GM18507 (cell line): ENCODE measurements around the gene DZIP1.
A peak's percentile ranks its signal among the peaks of the same experiment; 100 is the strongest.

Experiments used
- DNase-seq: peaks from one replicate; pipeline ENCODE4 v3.0.0; 2011; ENCODE audit warnings: low read depth; ENCODE audit not compliant: insufficient read length; ENCODE audit errors: extremely low spot score
- FAIRE-seq: peaks from 2 replicates; lab custom pipeline; 2011; peaks lifted over from hg19 to GRCh38; lab: Jason Lieb, UNC

The DZIP1 gene

GRCh38 chr13:95557013-95557412 lies 87.5 kb downstream of the DZIP1 start:
- no peak for FAIRE-seq
- DNase-seq: no peak

DNA sequence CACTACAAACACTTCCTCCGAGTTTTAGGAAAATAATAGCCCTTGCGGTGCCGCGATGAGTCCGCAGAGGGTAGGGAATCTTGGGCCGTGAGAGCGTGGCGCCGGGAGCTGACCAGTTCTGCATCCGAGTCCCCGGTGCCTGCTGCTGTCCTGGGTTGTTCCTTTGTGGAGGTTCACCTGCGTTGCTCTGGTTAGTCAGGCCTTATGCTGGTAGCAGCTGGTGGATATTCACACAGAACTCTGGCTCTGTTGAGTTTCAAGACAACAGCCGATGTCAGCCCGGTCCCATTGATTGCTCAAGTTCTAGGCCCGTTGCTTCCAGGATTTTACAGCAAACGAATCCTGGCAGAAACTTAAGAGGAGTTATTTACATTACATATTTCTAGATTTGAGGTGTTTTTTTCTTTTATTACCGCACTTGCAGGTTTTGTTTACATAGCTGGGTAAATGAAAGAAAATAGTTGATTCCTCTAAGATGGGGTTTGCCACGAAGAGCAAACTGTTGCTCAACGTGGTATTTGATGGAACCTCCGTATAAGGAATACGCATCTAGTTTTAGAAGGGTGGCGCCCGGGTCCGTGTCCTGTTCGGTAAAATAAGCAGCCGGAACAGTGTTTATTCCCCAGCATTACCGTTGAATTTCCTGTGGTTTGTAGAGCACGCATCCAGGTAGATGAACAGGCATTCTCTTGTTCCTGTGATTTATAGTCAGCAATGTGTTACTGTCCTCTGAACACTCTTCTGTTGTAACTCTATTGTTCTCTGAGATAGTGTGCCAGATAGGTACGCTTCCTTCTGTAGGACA lies 90.7 kb downstream of the DZIP1 start:
- DNase-seq (no peak), FAIRE-seq (peak; percentile 29)

- FAIRE-seq (no peak), DNase-seq (no peak)
These were observed 91.7 kb downstream of the DZIP1 start, which contains the start of gene CLDN10 for GRCh38 chr13:95552539-95553441. TSS of gene CLDN10 (plus strand) at chr13:95552720. CDS start at chr13:95552754, 34 bp downstream.

DNA sequence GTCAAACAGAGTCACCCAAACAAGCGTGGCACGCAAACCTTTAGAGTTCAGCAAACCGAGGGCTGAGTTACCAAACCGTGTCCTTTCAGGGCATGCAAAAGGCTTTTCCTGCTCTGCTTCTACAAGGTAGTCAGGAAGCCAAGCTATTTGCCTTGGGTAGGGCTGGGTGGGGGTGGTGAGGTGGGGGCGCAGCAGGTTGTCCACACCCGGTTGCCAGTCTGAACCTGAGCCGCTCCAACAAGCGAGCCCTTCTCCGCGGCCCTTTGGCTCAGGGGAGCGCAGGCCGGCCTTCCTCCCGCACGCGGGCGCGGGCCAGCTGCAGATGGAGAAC lies 92.3 kb downstream of the DZIP1 start:
- no peak for DNase-seq
- FAIRE-seq: no peak

DNA sequence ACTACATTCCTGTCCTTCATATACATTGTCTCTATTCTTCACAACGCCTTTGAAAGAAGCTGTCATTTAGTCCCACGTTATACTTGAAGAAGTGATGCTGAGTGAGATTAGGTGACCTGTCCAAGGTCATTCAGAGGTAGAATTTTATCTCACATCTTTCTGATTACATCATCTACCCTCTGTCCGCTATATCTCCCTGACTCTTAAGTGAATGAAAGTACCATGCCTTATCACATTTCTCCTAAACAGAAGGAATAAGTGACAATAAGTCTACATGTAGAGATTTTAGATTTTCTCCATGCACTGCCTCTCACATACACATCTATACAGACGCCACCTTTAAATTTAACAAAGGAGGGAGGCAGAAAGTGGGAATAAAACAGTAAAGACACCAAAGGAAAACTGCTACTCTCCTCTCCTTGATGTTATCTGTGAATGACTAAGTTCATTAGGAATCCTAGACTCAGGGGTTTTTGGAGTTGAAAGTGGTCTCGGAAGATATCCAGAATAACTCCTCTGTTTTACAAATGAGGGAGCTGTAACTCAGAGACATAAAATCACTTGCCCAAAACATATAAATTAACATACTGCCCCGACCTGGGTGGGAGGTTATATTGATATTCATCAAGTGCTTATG lies 96.9 kb downstream of the DZIP1 start:
- no peak for FAIRE-seq
- DNase-seq: no peak

GRCh38 chr13:95546919-95547318 lies 97.6 kb downstream of the DZIP1 start:
- DNase-seq (no peak), FAIRE-seq (no peak)

- DNase-seq (no peak), FAIRE-seq (no peak)
These were observed 100.2 kb downstream of the DZIP1 start for GRCh38 chr13:95544293-95544692.

- no peak for FAIRE-seq
These were observed 102.5 kb downstream of the DZIP1 start for GRCh38 chr13:95541911-95542474.

DNA sequence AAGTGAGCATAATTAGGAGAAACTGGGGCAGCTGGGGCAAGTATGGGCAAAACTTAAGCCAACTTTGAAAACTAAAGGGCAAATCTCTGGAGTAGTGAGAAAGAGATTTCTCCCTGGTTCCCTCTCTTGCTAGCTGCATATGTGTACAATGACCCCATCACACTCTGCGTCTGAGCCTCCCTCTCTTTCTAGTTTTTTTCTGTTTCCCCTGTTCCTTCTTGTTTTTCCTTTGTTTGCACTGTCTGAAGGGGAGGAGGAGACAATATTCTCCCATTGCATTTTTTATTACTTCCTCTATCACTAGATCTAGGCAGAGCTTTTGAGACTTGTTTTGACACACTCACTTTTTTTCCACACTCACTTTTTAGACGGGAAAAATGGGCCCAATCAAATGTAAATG lies 103.2 kb downstream of the DZIP1 start:
- no peak for DNase-seq
- no peak for FAIRE-seq

More at GRCh38 chr13:95541911-95542474, 102.5 kb downstream of the DZIP1 start:
- no peak for DNase-seq

- FAIRE-seq (no peak), DNase-seq (no peak)
These were observed 103.6 kb downstream of the DZIP1 start for GRCh38 chr13:95540888-95541287.

- FAIRE-seq: peak; percentile 56
These were observed 107.8 kb downstream of the DZIP1 start for GRCh38 chr13:95536632-95537241.

DNA sequence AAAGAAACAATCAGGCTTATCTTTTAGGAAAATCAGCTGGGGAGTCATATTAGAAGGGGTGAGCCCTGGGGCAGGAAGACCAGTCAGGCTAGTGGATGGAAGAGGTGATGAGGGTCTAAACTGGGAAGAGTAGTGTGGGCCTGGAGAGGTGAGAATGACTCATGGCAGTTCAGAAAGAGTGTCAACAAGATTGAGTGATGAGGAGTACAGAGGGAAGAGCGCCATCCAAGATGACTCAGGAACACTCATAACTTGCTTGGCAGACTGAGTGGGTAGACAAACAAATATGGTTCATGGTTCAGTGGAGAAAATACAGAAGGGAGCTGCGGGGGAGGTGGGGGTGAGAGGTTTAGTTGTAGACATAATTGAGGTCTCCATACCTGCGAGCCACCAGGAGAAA lies 109.3 kb downstream of the DZIP1 start:
- no peak for DNase-seq
- no peak for FAIRE-seq

More at GRCh38 chr13:95536632-95537241, 107.8 kb downstream of the DZIP1 start:
- DNase-seq: no peak

DNA sequence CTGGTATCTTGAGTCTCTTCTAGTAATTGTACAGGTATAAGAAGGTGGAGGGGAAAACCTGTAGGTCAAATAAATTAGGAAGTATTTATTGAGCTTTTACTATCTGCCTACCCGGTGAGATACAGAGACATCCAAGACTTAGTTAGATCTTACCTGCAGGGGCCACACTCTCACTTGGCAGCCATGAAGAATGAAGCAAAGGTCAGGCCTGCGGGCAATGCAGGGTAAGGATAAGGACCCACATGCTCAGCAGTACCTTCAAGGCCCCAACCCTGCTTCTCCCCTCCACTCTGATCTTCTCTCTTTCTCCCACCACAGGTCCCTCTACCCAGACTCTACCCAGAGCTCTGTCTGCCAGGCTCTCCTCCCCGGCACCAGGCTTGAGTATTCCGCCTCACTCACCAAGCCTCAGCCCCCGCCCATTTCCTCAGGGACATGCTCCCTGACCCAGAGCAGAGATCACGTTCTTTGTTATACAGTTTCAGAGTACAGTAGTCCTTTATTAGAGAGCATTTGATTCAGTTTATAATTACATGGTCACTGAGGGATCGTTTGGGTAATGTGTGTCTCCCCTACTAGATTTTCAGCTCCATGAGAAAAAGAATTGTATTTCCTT lies 110.9 kb downstream of the DZIP1 start:
- DNase-seq: no peak
- no peak for FAIRE-seq

DNA sequence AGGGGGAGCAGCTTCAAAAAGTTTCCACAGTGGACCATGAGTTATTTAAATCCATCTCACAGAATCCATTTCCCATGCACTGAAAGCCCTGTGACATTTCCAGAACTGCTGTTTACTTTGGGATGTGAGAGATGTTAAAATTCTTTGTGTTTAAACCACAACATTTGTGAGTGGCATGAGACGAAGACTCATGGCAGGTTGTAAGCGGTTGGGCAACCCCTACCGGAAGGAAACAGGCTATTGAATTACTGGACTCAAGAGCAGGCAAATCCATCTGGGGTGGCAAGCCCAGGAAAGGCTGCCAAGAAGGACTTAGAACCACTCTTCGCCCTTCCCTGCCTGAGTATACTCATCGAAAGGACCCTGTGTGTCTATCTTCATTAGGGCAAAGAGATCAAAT lies 114.3 kb downstream of the DZIP1 start:
- FAIRE-seq (no peak), DNase-seq (no peak)
